Ureter (tissue), 1 donor: ENCODE results near the gene BGN. TPM values are rescaled to one million over a fixed set of nuclear protein-coding genes. Genes with fewer than 3 reads are reported as not detected.
A peak's percentile ranks its signal among the peaks of the same experiment; 100 is the strongest.

Experiments used
- DNase-seq: peaks from one replicate; pipeline ENCODE4 v3.0.0-alpha.2; 2020; ENCODE audit warnings: low spot score
- total RNA-seq: library from RNA; stranded (reverse); gene quantifications from one replicate; pipeline ENCODE4 v1.2.4, GENCODE V29; 2023
- donor health status: DM: yes; HTN: yes; CAD: no.

Gene BGN
- total RNA-seq, 1 donor from 2014 or later: 77.5 TPM

DNA sequence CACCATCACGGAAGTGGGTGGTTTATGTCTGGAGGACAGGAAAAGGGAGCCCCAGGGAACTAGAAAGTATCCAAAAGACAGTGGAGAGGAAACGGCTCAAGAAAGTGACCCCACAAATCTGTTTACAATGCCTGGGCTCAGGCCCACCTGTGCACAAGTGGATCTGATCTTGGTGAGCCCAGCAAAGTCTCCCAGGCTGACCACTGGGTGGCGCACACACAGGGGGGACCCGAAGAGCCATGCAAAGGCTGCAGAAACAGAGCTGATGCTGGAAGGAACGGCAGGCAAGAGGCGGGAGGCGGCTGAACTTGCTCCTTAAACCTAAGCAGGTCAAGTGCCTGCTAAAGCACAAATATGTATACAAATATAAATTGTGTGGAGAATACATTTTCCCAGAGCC, 34.0 kb upstream of the BGN start:
- no peak for DNase-seq

DNA sequence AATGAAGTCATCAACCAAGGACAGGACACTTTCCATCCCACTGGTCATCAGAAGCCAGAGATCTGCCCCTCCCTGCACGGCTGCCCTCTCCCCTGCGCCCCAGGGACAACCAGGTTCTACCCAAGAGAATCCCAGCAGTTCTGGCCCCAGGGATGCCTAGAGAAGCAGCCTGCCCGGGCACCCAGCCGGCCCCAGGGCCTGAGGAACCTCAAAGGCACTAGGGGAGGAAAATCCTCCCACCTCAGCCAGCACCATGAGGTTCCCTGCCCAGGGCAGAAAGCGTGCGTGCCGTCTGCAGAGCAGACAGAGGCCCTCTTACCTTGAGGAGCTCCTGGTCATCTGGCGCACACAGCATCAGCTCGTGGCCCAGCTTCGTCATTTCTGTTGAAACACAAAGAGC, 32.5 kb upstream of the BGN start:
- no peak for DNase-seq

DNA sequence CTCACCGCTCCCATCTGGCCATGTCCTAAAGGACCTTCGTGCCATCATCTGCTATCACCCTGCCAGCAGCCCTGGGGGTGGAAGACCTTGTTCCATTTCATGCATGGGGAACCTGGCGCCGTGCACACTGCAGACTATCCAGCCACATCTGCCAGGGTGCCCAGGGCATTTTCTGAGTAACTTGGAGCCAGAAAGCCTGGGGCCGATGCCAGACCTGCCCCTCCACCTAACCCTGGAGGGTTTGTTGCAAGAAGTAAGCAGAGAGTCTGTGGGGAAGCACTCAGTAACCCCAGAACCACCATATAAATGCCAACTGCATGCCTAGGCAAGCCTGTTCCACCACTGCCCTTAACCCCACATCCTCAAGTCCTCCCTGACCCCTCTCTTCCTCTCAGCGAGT, 31.7 kb upstream of the BGN start:
- no peak for DNase-seq

DNA sequence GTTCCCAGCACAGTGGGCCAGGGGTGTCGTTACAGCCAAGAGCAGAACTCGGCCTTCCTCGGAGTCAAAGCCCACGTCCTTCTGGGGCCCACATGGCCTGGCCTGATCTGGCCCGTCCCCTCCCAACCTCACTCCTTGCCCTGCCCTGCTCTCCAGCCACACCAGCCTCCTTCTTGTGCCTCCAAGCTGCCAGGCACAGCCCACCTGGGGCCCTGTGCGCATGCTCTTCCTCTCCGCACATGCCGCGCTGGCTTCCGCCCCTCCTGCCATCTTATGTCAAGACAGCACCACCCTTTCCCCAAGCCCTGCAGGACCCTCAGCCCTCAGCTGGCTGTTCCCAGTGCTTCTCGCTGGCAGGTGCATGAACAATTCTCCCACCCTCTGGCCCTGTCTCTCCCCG, 31.2 kb upstream of the BGN start:
- DNase-seq: no peak

DNA sequence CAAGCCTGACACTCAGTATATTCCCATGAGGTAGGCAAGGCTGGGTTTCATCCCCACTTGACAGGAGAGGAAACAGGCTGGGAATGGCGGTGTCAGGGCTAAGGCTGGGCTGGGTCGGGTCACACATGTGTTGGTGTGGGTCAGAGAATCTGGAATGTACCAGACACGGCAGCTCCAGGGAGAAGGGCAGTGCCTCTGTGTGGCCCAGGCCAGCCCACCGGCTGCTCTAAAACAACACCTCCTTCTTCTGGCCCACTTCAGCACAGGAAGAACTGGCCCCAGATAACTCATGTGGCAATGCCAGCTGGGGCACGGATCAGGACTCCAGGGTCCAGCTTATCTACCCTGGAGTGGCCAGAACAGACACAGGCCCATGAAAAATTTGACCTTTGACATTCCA, 30.7 kb upstream of the BGN start:
- no peak for DNase-seq

DNA sequence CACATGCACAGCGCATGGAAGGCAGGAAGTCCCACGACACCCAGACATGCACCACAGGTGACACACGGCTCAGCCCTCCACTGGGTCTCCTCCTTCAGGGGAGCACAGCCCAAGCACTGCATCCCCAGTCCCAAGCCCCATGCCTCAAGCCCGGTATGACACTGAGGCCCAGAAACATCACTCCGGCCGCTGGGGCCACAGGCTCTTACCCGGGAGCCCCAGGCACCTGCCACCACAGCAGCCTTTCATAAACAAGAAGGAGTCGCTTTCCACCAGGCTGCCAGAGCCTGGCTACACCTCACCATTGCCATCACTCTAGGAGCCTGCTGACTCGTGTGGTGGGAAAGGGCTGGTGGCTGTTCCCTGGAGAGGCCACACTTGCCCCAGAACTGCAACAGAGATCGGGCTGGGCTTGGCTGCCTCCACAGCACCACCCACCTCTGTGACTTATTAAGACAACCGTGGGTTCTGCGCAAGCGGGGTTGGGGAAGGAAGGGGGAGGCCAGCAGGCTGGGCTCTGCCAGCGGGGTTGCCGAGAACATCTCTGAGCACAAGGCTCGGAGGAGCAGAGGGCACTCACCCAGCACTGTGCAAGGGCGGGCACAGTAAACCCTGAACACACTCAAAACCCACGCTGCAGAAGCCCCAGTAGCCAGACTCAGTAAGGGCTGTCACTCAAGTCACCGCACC, 28.9 kb upstream of the BGN start:
- no peak for DNase-seq

DNA sequence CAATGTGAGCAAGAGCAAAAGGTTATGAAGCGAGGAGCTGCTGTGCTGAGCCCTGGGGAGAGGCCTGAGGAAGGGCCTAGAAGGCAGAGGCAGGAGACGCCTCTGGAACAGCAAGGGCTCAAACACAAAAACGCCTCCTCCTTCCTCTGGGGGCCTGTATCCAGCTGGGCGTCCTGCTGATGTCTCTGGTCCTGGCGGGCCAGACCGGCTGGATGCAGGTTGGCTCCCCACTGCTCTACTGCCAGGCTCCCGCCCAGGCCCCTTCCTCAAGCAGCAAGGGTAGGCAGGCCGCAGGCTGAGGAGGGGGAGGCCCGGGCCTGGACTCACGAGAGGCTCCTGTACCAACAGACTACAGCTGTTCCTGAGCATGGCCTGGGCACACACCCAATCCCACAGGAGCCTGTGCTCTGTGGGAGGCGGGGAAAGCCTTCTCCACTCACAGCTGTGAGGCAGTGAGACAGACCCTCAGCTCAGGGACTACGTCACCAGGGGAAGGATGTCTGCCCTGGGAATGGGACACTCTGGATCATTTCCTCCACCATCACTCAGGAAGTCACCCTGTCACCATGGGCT, 26.7 kb upstream of the BGN start:
- DNase-seq: no peak

DNA sequence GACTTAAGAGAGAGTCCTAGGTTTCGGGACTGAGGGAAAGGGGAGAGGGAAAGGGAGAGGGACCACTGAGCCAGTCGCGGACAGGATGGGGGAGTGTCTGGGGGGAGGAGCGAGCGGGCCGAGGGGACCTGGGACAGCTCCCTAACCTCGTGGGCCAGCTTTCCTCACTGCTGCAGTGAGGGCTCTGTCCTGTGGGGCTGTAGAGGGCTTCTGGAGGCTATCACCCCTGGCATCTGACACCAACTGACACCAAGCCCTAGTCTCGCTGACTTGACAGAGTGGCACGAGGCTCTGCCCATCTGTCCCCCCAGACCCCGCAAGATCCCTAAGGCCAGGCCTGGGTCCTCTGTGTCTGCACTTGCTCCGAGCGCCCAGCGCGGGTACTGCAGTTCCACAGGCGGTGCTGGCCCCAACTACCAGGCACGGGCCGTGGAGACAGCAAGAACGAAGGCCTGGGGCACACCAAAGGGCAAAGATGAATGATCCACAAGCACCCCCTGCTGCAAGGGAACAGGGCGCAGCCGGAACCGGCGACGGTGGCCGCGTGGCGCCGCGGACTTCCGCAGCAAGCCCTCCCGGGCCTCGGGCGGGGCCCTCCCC, 24.9 kb upstream of the BGN start:
- DNase-seq: no peak

DNA sequence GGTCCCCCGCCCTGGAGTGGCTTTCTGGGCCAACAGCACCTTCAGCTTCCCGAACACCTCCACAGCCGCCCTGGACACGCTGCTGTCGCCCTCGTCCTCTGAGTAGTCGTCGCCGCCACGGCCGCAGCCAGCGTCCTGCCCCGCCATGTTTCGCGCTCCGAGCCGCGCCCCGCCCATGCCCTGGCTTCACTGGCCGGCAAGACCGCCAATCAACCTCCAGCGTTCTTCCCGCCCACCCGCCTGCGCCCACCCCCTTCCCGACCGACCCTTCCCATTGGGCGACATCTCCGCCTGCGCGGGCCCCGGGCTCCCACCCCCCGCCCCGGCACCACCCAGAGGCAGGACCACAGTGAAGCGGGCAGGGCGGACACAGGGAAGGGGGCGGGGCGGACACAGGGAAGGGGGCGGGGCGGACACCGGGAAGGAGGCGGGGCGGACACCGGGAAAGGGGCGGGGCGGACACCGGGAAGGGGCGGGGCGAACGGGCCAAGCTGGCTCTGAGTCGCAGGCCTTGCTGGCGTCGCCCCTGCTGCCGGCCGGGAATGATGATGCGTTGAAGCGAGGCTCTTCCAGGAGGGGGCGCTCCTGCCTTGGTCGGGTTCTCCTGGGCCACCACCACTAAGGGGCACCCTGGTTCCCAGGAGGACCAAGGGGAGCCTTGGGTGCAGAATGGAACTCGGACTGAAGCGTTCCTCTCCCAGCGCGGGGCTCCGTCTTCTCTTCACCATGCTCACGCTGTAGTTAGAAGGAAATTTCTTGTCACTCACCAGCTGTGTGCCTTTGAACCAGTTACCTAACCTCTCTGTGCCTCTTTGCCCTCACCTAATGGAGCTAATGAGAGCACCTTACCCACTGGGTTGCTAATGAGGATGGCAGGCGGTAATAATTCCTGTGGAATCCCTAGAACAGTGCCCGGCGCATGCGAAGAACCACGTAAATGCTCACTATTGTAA, 24.1 kb upstream of the BGN start, which contains the start of gene HAUS7:
Gene HAUS7, minus strand, starts transcription at position 166 of the 953 bp plus-strand sequence. Its CDS starts 19 bp downstream, at position 147.
- DNase-seq: peak; percentile 87

DNA sequence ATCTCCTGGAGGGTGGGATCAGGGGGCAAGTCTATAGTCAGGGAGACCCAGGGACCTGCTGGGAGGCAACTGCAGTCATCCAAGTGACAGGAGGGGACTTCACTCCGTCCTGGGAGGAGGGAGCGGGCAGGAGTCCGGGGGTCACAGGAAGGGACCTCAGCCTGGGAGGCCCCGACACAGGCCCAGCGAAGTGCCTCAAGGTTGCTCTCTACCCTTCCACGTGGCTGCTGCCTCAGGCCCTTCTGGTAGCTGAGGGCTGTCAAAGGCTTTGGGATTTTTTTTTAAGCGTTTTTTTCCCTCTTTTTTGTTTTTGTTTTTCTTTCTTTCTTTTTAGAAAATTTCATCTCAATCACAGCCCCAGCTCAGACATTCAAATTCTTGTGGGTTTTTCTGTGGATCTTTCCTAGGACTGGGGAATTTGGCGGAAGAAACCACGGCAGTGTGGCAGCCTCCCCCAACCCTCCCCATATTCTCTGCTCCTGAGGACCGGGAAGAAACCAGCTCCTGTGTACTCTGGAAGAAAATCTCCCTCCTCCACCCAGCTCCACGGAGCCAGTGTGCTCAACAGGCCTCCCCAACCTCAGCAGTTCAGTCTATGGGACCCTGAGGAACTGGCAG, 23.0 kb upstream of the BGN start:
- DNase-seq: no peak

DNA sequence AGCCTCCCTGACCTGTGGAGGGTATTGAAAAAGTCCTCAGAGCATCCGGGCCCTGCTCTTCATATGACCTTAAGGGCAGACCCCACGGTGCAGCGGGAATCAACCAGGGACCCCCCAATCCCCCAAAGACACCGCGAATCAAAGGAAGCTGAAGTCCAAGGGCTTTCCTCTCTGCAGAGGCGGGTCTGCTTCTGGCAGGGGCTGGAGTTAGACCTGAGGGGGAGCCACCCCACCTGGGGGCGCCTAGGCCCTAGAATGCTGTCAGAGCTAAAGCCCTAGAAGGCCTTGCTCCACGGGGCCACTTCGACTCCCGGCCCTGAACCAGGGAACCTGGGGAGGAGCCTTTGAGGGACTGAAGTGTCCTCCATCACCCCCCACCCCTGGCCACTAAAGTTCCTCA, 21.7 kb upstream of the BGN start:
- no peak for DNase-seq

DNA sequence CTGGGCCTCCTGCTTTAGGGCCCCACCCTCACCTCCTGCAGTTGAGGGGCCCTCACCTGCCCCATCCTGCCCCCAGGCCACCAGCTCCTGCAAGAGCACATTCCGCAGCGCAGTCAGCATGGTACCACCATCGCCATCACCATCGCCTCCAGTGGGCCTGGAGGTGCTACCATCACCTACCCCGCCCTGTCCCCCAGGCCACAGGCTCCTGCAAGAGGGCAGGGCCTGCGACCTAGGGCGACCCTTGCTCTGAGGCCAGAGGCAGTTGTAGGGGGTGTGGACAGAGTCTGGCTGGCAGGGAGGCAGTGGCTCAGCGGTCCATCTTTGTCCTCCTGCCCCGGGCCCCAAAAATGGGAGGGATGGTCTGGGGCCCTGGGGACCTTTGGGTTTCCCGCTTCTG, 20.5 kb upstream of the BGN start:
- no peak for DNase-seq

DNA sequence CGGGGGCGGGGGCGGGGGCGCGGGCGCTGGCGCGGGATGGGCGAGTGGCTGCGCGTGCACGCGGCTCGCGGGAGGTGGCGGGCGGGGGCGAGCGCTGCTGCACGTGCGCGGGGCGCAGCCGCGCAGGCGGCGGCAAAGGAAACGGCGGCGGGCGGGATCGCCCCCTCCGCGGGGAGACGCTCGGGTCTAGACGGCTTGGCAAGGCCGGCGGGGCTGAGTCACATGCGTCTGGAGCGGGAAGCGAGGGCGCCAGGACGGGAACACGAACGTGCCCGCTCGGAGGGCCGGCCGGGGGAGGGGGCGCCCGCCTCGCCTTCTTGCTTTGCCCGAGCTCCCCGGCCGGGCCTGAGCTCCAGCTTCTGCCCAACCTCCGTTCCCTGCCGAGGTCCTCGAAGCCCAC, 20.1 kb upstream of the BGN start:
- DNase-seq: peak; percentile 69

DNA sequence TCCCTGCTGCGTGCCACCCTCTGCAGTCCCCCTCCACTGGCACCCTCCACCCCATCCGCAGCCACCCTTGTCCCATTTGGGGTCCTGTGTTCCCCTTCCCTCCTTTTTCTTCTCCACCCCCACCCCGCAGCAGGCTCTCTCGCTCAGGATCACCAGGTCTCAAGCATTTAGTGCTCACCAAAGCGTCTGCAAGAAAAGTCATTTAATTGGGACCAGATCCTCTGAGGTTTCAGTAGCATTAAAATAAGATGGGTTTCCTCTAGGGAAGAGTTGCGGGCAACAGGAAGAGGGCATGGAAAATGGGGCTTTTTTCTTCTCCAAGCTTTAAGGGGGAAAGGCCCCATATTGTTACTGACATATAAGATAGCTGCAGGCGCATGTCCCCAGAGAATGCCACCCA, 19.5 kb upstream of the BGN start:
- no peak for DNase-seq

DNA sequence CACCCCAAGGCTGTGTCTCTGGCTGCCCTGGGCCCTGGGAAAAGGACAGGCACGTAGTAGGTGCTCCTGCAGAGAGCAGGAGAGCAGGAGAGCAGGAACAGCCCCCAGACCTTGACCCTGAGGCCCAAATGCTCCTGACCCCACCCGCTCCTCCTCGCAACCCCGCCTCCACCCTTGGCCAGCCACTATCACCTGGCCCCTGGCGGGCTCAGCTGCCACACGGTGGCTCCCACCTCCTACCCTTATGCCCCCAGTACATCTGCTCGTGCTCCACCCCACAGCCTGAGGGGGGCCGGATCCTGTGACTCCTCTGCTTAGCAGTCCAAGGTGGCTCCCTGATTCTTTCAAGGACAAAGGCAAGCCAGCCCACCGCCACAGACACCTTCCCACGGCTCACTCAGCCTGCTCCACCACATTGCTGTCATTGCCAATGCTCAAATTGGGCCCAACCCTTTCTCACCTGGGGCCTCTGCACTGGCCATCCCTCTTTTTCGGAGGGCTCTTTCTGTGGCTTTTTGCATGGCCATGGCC, 19.0 kb upstream of the BGN start:
- no peak for DNase-seq

DNA sequence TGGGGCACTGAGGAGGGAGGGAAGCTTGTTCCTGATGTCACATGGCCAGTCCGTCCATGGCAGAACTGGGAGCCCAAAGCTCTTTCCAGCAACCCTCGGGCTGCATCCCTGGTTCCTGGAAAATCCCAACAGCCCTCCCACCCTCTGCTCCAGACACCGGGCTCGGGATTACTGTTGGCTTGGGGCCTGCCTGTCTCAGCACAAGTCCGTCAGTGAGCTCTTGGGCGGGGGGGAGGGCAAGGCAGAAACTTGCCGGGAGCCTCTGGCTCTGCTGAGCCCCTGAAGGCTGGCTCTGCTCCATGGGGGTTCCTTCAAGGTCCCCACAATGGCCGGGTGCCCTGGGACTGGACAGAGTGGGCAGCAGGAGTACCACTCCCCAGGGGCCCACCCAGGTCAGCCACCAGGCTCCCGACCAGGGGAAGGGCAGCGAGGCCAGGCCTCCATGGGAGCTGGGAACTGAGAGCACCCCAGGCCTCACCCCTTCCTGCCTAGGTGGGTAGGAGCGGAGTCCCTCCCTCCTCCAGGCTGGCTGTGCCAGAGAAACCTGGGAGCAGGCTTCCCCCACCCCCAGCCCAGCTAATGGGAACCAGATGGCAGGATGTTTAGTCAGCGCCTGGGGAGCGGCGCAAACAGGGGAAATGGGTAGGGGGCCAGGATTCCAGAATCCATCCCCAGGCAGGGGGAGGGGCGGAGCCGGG, 18.0 kb upstream of the BGN start:
- DNase-seq: no peak

DNA sequence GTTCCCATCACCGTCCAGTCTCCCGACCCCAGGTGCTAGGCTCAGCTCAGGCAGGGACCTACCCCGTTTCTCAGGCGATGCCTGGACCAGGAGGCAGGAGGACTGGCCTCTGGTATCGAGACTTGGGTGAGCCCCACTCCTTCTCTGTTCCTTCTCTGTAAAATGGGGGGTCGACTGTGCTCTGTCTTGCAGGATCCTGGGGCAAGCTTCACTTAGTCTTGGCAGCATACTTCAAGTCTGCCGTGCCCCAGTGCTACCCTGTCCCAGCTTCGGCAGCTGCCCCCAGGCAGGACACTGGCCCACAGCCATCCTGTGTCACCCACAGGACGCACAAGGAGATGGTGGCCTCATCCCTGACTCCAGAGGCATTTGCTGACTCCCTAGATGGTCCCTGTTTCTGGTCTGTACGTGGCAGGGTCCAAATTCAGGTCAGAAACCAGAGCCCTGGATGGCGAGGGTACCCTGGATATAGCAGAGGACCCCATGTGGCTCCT, 17.4 kb upstream of the BGN start:
- no peak for DNase-seq

DNA sequence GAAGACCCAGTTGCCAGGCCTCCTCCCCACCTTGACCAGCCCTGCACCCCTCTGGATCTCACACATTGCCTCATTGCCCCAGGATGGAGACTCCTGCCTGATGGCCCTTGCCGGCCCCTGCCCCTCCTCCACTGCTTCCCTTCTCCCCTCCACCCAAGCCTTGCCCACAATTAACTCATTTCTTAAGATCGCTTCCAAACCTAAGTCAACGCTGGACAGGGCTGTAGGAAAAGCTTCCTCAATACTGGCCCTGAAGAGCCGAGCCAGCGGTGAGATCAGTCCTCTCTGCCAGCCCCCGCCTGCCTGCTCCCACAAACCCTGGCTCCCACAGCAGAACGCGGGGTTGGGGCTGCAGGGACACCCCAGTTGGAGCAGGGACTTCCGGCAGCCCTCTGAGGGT, 16.9 kb upstream of the BGN start:
- DNase-seq: no peak

DNA sequence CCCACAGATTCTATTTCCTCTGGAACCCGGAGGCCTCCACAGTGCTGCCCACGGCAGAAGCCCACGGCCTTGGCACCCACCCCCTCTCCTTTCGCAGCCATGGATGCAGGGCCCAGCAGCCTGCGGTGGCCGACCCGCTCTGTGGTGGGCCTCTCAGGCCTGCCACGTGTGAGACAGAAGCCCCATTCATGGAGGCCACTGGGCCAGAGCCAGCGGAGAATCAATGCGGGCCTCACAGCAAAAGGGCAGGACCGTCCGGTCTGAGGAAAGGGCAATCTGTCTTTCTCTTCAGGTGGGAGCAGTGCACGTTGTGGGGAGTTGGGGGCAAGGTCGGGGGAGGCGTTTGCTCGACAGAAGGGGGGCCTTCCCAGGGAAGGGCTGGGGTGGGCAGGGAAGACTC, 16.0 kb upstream of the BGN start:
- no peak for DNase-seq

DNA sequence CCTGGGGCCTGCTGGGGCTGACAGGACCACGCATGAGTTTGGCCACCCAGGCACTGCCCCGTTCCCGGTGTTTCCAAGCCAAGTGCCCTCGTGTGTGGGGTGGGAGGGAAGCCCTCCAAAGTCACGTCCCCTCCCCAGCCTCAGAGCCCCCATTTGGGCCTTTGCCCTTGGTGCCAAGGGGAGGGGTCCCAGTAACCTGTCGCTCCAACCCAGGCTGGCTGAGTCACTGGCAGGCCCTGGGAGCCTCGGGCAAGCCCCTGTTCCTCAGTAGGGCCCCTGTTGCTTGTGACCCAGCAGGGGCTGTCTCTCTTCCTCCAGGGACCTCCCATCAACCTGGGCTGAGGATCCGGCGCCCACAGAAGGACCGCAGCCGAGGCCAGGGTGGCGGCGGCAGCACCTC, 13.7 kb upstream of the BGN start:
- DNase-seq: no peak
